ENCODE results near the gene CLDN1.
"Not testable (repeated sequence)": the region's sequence is repeated elsewhere in the genome, so short reads cannot be mapped to it uniquely, and the experiment has no call there.

GRCh38 chr3:190267464-190267863 is 54.8 kb downstream of the CLDN1 start:
- not testable (repeated sequence) for TF ChIP-seq CTCF, POLR2A (IDR thresholded peaks at IDR 0.05)
